GM23338 (cell line): ENCODE measurements around the gene FRYL. TPM values are rescaled to one million over a fixed set of nuclear protein-coding genes. Genes with fewer than 3 reads are reported as not detected.
"Not testable (repeated sequence)": the region's sequence is repeated elsewhere in the genome, so short reads cannot be mapped to it uniquely, and the experiment has no call there.

ENCODE experiments used
- ATAC-seq: fragments of 200-7000 bp; cut with Tn5 transposase; 3 replicates; pipeline ENCODE4 v1.9.1; 2020
- DNase-seq: peaks from one replicate; pipeline ENCODE4 v3.0.0-alpha.2; 2015; ENCODE audit warnings: low spot score
- H2AFZ ChIP-seq: fragments of 200-600 bp; sonication (generic); 2 replicates; pipeline ENCODE4 v1.8.0; 2016; ENCODE audit warnings: antibody characterized with exemption, mild to moderate bottlenecking, moderate library complexity
- H3F3A ChIP-seq: fragments of 200-600 bp; sonication (generic); replicated peaks from 2 replicates; pipeline ENCODE4 v1.8.0; 2017; ENCODE audit warnings: antibody characterized with exemption, mixed run types, low read depth
- H3K27ac ChIP-seq: fragments of 200-600 bp; sonication (generic); 2 replicates; pipeline ENCODE4 v1.6.1; 2016; ENCODE audit warnings: low read depth
- H3K27me3 ChIP-seq: fragments of 200-600 bp; sonication (generic); 2 replicates; pipeline ENCODE4 v1.8.0; 2016; ENCODE audit warnings: mild to moderate bottlenecking, mixed run types, moderate library complexity; ENCODE audit not compliant: insufficient read depth
- H3K36me3 ChIP-seq: fragments of 200-600 bp; sonication (generic); 2 replicates; pipeline ENCODE4 v1.8.0; 2016; ENCODE audit warnings: mild to moderate bottlenecking; ENCODE audit not compliant: insufficient read depth
- H3K4me1 ChIP-seq: fragments of 200-600 bp; sonication (generic); 2 replicates; pipeline ENCODE4 v1.8.0; 2016; ENCODE audit warnings: mild to moderate bottlenecking, moderate library complexity; ENCODE audit not compliant: insufficient read depth
- H3K4me2 ChIP-seq: fragments of 200-600 bp; sonication (generic); 2 replicates; pipeline ENCODE4 v1.7.1; 2017; ENCODE audit warnings: mixed run types
- H3K4me3 ChIP-seq: fragments of 200-600 bp; sonication (generic); 2 replicates; pipeline ENCODE4 v1.6.1; 2016; ENCODE audit warnings: mixed run types
- H3K79me2 ChIP-seq: fragments of 200-600 bp; sonication (generic); replicated peaks from 2 replicates; pipeline ENCODE4 v1.8.0; 2017; ENCODE audit warnings: mild to moderate bottlenecking; ENCODE audit not compliant: insufficient read depth
- H3K9me2 ChIP-seq: fragments of 200-600 bp; sonication (generic); 2 replicates; pipeline ENCODE4 v1.8.0; 2017; ENCODE audit not compliant: insufficient read depth
- H4K20me1 ChIP-seq: fragments of 200-600 bp; sonication (generic); replicated peaks from 2 replicates; pipeline ENCODE4 v1.8.0; 2017; ENCODE audit warnings: mild to moderate bottlenecking; ENCODE audit not compliant: insufficient read depth
- H3K27ac Mint-ChIP-seq: 2 replicates; pipeline ENCODE4 v1.8.0; 2020; ENCODE audit warnings: inconsistent platforms, mild to moderate bottlenecking, moderate library complexity, mixed read lengths
- H3K27me3 Mint-ChIP-seq: 3 replicates; pipeline ENCODE4 v1.8.0; 2022; ENCODE audit warnings: low read depth, mild to moderate bottlenecking, moderate library complexity, mixed read lengths, inconsistent platforms; ENCODE audit not compliant: insufficient read depth, poor library complexity
- H3K36me3 Mint-ChIP-seq: 3 replicates; pipeline ENCODE4 v1.8.0; 2021; ENCODE audit warnings: low read depth, mild to moderate bottlenecking, inconsistent platforms, moderate library complexity, mixed read lengths
- H3K4me1 Mint-ChIP-seq: 3 replicates; pipeline ENCODE4 v1.8.0; 2020; ENCODE audit warnings: mild to moderate bottlenecking, inconsistent platforms, mixed read lengths
- H3K4me3 Mint-ChIP-seq: 3 replicates; pipeline ENCODE4 v1.8.0; 2021; ENCODE audit warnings: moderate library complexity, mild to moderate bottlenecking, inconsistent platforms, mixed read lengths
- H3K9me3 Mint-ChIP-seq: 3 replicates; pipeline ENCODE4 v1.8.0; 2020; ENCODE audit warnings: moderate library complexity, mild to moderate bottlenecking, inconsistent platforms, mixed read lengths
- EZH2phosphoT487 ChIP-seq: fragments of 200-600 bp; sonication (generic); IDR thresholded peaks from one replicate; pipeline ENCODE4 v1.8.1; 2018; ENCODE audit warnings: antibody characterized with exemption; ENCODE audit not compliant: unreplicated experiment
- JUNB ChIP-seq: IDR thresholded peaks from one replicate; pipeline ENCODE4 v1.6.1; 2016; ENCODE audit warnings: antibody characterized with exemption; ENCODE audit not compliant: unreplicated experiment
- NANOG ChIP-seq: IDR thresholded peaks from 2 replicates; pipeline ENCODE4 v1.6.1; 2016; ENCODE audit warnings: antibody characterized with exemption, borderline replicate concordance
- ZNF331 ChIP-seq: fragments of 250-450 bp; sonication (Bioruptor Pico); IDR thresholded peaks from 2 replicates; pipeline ENCODE4 v1.5.0; 2020; ENCODE audit warnings: low read depth, mild to moderate bottlenecking, moderate library complexity
- polyA plus RNA-seq: library from polyadenylated mRNA; unstranded; fragments of >200 nt; fragmentation: Nextera tagmentation; extraction: Ambion mirVana; gene quantifications from 2 replicates; pipeline ENCODE4 v1.2.1, GENCODE V29; 2016
- total RNA-seq: library from RNA; depleted of rRNA; stranded (reverse); fragments of >200 nt; shearing (Covaris generic); gene quantifications from 2 replicates; pipeline ENCODE4 v1.2.3, GENCODE V29; 2014
- TF ChIP-seq, protein P1 (sequence below): IDR thresholded peaks from 2 replicates; pipeline ENCODE4 v1.6.1; 2016; ENCODE audit warnings: antibody characterized with exemption

Gene FRYL
- total and polyA plus RNA-seq, 2 experiments from 2014 or later, result 30.7 to 53.3 TPM

DNA sequence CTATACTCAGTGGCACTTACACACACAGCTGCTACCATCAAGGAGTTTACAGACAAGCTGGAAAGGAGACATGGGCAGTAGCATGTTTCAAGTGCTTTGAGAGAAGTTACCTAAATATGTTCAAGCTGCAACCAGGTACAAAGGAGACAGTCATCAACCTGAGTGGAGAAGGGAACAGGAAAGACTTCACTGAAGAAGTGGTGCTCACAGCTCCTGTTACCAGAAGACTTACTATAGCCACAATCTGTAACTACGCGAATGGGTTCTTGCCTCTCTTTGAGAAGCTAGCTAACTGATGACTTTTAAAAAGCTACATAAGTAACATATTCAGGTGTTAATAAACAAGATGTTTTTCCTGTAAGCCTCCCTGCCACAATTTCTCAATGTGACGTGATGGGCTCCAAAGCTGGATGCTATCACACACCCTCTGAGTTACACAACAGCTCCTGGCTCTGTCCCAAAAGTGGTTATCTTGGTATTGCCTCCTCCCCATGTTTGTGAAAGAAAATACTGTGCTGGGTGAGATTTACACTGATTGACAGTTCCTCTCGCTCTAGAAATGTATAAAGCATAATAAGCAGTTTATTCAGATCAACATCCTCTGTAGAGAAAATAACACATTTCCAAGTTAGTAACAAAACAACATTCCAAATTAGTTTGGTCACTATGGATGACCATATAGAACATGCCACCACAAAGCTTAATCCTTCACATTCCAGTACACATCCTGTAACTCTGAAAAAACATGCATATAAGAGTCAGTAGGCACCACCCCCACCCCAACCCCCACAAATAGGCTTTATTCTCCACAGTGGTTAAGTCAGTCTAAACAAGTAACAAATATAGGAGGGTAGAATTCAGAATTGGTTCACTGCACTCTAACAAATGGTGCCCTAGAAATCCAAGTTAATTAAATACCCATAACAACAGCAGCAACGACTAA is 81.8 kb downstream of the FRYL start:
- Histone ChIP-seq H3F3A (no peaks in the 10 kb centered on the region), H3K36me3 (no peaks in the 10 kb centered on the region), H3K79me2 (peaks cover 89% of the 10 kb centered on the region), H3K27ac (peak overlapping the region; percentile 56), H3K4me1 (peaks cover 38% of the 10 kb centered on the region), H2AFZ (no peak overlapping the region), H4K20me1 (0 out of 2 replicates have a peak, but pooled peaks cover 8% of the 10 kb centered on the region), H3K9me2 (no peaks in the 10 kb centered on the region), H3K4me3 (0 out of 2 replicates have a peak overlapping the region, but pooled peaks have one; percentile 10), H3K27me3 (no peaks in the 10 kb centered on the region), H3K4me2 (peak overlapping the region; percentile 45)
- H3K36me3 Mint-ChIP-seq, result no peaks in the 10 kb centered on the region
- no peaks in the 10 kb centered on the region for H3K9me3 Mint-ChIP-seq
- H3K27ac Mint-ChIP-seq, result peak overlapping the region; percentile 25
- no peak overlapping the region for H3K4me3 Mint-ChIP-seq
- no peak for ATAC-seq
- H3K4me1 Mint-ChIP-seq, result peaks cover 44% of the 10 kb centered on the region
- no peak for DNase-seq
- TF ChIP-seq, protein P1, sequence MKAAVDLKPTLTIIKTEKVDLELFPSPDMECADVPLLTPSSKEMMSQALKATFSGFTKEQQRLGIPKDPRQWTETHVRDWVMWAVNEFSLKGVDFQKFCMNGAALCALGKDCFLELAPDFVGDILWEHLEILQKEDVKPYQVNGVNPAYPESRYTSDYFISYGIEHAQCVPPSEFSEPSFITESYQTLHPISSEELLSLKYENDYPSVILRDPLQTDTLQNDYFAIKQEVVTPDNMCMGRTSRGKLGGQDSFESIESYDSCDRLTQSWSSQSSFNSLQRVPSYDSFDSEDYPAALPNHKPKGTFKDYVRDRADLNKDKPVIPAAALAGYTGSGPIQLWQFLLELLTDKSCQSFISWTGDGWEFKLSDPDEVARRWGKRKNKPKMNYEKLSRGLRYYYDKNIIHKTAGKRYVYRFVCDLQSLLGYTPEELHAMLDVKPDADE, result no peak
- TF ChIP-seq ZNF331 (CRISPR knock-in tag) (no peak), JUNB (no peak)
- no peaks in the 10 kb centered on the region for H3K27me3 Mint-ChIP-seq

DNA sequence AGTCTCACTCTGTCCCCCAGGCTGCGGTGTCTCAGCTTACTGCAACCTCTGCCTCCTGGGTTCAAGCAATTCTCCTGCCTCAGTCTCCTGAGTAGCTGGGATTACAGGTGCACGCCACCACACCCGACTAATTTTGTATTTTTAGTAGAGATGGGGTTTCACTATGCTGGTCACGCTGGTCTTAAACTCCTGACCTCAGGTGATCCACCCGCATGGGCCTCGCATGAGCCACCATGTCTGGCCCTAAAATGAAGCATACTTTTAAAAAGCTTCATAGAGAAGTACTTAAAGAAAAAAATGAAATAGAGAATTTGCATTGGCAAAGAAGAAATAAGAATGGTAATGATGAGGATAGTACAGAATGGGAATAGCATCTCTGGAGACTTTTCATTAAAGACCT is 82.6 kb downstream of the FRYL start:
- not testable (repeated sequence) for H3K36me3 Mint-ChIP-seq, H2AFZ ChIP-seq, DNase-seq, H3K27ac Mint-ChIP-seq, H3K4me3 ChIP-seq, H3K36me3 ChIP-seq, ATAC-seq, H4K20me1 ChIP-seq, H3K4me2 ChIP-seq, H3K9me2 ChIP-seq, H3K9me3 Mint-ChIP-seq, H3F3A ChIP-seq, H3K4me3 Mint-ChIP-seq, H3K27me3 Mint-ChIP-seq, H3K27me3 ChIP-seq, H3K27ac ChIP-seq
- peaks cover 43% of the 10 kb centered on the region for H3K4me1 Mint-ChIP-seq
- Histone ChIP-seq H3K4me1 (peaks cover 38% of the 10 kb centered on the region), H3K79me2 (peaks cover 87% of the 10 kb centered on the region)

DNA sequence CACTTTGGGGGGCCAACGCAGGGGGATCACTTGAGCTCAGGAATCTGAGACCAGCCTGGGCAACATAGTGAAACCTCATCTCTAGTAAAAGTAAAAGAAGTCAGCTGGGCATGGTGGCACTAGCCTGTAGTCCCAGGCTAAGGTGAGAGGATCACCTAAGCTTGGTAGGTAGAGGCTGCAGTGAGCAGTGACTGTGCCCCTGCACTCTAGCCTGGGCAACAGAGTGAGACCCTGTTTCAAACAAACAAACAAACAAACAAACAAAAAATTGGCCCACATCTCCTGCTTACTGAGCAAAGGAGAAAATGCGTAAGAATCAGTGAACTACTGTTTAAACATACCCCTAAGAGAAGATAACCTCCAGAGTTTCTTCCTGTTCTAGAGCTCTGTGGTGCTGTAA is 85.3 kb downstream of the FRYL start:
- ATAC-seq (no peak), DNase-seq (no peak)
- Histone ChIP-seq H3K27me3 (no peaks in the 10 kb centered on the region), H3K4me2 (no peak overlapping the region), H3K79me2 (peaks cover 87% of the 10 kb centered on the region), H2AFZ (no peak overlapping the region), H4K20me1 (0 out of 2 replicates have a peak, but pooled peaks cover 8% of the 10 kb centered on the region), H3K36me3 (no peaks in the 10 kb centered on the region), H3K4me3 (no peak overlapping the region), H3F3A (no peaks in the 10 kb centered on the region), H3K27ac (0 out of 2 replicates have a peak overlapping the region, but pooled peaks have one; percentile 22), H3K9me2 (no peaks in the 10 kb centered on the region), H3K4me1 (peaks cover 37% of the 10 kb centered on the region)
- Mint-ChIP-seq H3K9me3 (no peaks in the 10 kb centered on the region), H3K4me1 (peaks cover 43% of the 10 kb centered on the region), H3K36me3 (no peaks in the 10 kb centered on the region), H3K27ac (peak overlapping the region; percentile 52; the same call in 1 of the 2 replicates), H3K4me3 (no peak overlapping the region), H3K27me3 (no peaks in the 10 kb centered on the region)
- TF ChIP-seq EZH2phosphoT487 (no peak), NANOG (no peak)
